H9 (cell line): ENCODE measurements around the gene CAMK1G. TPM values are rescaled to one million over a fixed set of nuclear protein-coding genes. Genes with fewer than 3 reads are reported as not detected.

ENCODE experiments used
- DNase-seq: peaks from one replicate; pipeline ENCODE4 v3.0.0-alpha.2; 2017
- H2AFZ ChIP-seq: one replicate; pipeline ENCODE4 v1.6.1; 2013; ENCODE audit warnings: mild to moderate bottlenecking, low read length, control low read depth, moderate library complexity
- H2AK5ac ChIP-seq: 2 replicates; pipeline ENCODE4 v1.6.1; 2013; ENCODE audit warnings: low read length, control low read depth, mixed read lengths; ENCODE audit not compliant: insufficient read length
- H2BK120ac ChIP-seq: one replicate; pipeline ENCODE4 v1.6.1; 2013; ENCODE audit warnings: low read depth, mild to moderate bottlenecking, low read length, control low read depth, inconsistent platforms; ENCODE audit not compliant: poor library complexity, severe bottlenecking
- H2BK12ac ChIP-seq: 2 replicates; pipeline ENCODE4 v1.6.1; 2013; ENCODE audit warnings: low read length, control low read depth, mixed read lengths, low read depth; ENCODE audit not compliant: insufficient read length
- H2BK15ac ChIP-seq: 2 replicates; pipeline ENCODE4 v1.6.1; 2013; ENCODE audit warnings: low read depth, low read length, control low read depth
- H2BK20ac ChIP-seq: one replicate; pipeline ENCODE4 v1.6.1; 2013; ENCODE audit warnings: low read depth, mild to moderate bottlenecking, low read length, control low read depth, inconsistent platforms; ENCODE audit not compliant: poor library complexity, severe bottlenecking
- H2BK5ac ChIP-seq: 2 replicates; pipeline ENCODE4 v1.6.1; 2013; ENCODE audit warnings: low read length, control low read depth, mixed read lengths; ENCODE audit not compliant: insufficient read length
- H3K14ac ChIP-seq: 2 replicates; pipeline ENCODE4 v1.6.1; 2013; ENCODE audit warnings: low read length, control low read depth; ENCODE audit not compliant: insufficient read depth
- H3K18ac ChIP-seq: 2 replicates; pipeline ENCODE4 v1.6.1; 2013; ENCODE audit warnings: low read depth, mild to moderate bottlenecking, mixed read lengths, low read length, control low read depth; ENCODE audit not compliant: insufficient read length
- H3K23ac ChIP-seq: 2 replicates; pipeline ENCODE4 v1.6.1; 2013; ENCODE audit warnings: low read length, control low read depth, mixed read lengths, low read depth; ENCODE audit not compliant: insufficient read length
- H3K23me2 ChIP-seq: 2 replicates; pipeline ENCODE4 v1.6.1; 2013; ENCODE audit warnings: low read depth, mild to moderate bottlenecking, mixed read lengths, low read length, control low read depth; ENCODE audit not compliant: insufficient read length, poor library complexity, severe bottlenecking
- H3K27ac ChIP-seq: 2 replicates; pipeline ENCODE4 v1.5.1; 2013; ENCODE audit warnings: low read length, control low read depth, mixed read lengths, low read depth; ENCODE audit not compliant: insufficient read length
- H3K27me3 ChIP-seq: 2 replicates; pipeline ENCODE4 v1.6.1; 2013; ENCODE audit warnings: low read length, control low read depth, inconsistent platforms; ENCODE audit not compliant: insufficient read depth
- H3K4ac ChIP-seq: 2 replicates; pipeline ENCODE4 v1.6.1; 2013; ENCODE audit warnings: low read depth, mild to moderate bottlenecking, control low read depth, inconsistent platforms, low read length, moderate library complexity
- H3K4me1 ChIP-seq: 2 replicates; pipeline ENCODE4 v1.6.1; 2013; ENCODE audit warnings: low read length, control low read depth, inconsistent platforms; ENCODE audit not compliant: insufficient read depth
- H3K4me2 ChIP-seq: 2 replicates; pipeline ENCODE4 v1.6.1; 2013; ENCODE audit warnings: low read length, control low read depth, mixed read lengths; ENCODE audit not compliant: insufficient read length, insufficient read depth
- H3K56ac ChIP-seq: 2 replicates; pipeline ENCODE4 v1.6.1; 2013; ENCODE audit warnings: low read depth, mild to moderate bottlenecking, mixed read lengths, low read length, control low read depth; ENCODE audit not compliant: insufficient read length
- H3K79me1 ChIP-seq: 2 replicates; pipeline ENCODE4 v1.6.1; 2013; ENCODE audit warnings: low read depth, mild to moderate bottlenecking, moderate library complexity, low read length, control low read depth, inconsistent platforms; ENCODE audit not compliant: insufficient read depth, poor library complexity, severe bottlenecking
- H3K79me2 ChIP-seq: 2 replicates; pipeline ENCODE4 v1.6.1; 2013; ENCODE audit warnings: low read length, control low read depth, inconsistent platforms; ENCODE audit not compliant: insufficient read depth
- H3K9ac ChIP-seq: 2 replicates; pipeline ENCODE4 v1.6.1; 2013; ENCODE audit warnings: low read length, control low read depth, mixed read lengths; ENCODE audit not compliant: insufficient read length; ENCODE audit errors: extremely low read depth
- H3K9me3 ChIP-seq: one replicate; pipeline ENCODE4 v1.6.1; 2013; ENCODE audit warnings: low read depth, low read length, inconsistent platforms; ENCODE audit not compliant: control insufficient read depth
- H3T11ph ChIP-seq: one replicate; pipeline ENCODE4 v1.6.1; 2013; ENCODE audit warnings: mild to moderate bottlenecking, low read length, control low read depth, inconsistent platforms
- H4K20me1 ChIP-seq: one replicate; pipeline ENCODE4 v1.6.1; 2013; ENCODE audit not compliant: control insufficient read depth, insufficient read length, insufficient read depth
- H4K5ac ChIP-seq: 2 replicates; pipeline ENCODE4 v1.6.1; 2013; ENCODE audit warnings: low read depth, mild to moderate bottlenecking, mixed read lengths, low read length, control low read depth; ENCODE audit not compliant: insufficient read length
- H4K8ac ChIP-seq: replicated peaks from 2 replicates; pipeline ENCODE4 v1.6.1; 2013; ENCODE audit warnings: low read length, control low read depth, mixed read lengths, low read depth; ENCODE audit not compliant: insufficient read length
- H4K91ac ChIP-seq: 2 replicates; pipeline ENCODE4 v1.6.1; 2013; ENCODE audit warnings: low read depth, mild to moderate bottlenecking, moderate library complexity, mixed read lengths, low read length, control low read depth; ENCODE audit not compliant: insufficient read length
- H3K27ac Mint-ChIP-seq, 3 experiments: 2 replicates in 2 of 3; 3 replicates in 1 of 3; pipeline ENCODE4 v1.8.0; 2020 to 2021; ENCODE audit warnings: mixed read lengths in 3 of 3, mild to moderate bottlenecking in 1 of 3, moderate library complexity in 1 of 3
- H3K27me3 Mint-ChIP-seq: 2 replicates; pipeline ENCODE4 v1.8.0; 2021; ENCODE audit warnings: low read depth, mild to moderate bottlenecking, moderate library complexity, mixed read lengths
- H3K36me3 Mint-ChIP-seq, 3 experiments: 2 replicates in 2 of 3; 3 replicates in 1 of 3; pipeline ENCODE4 v1.8.0; 2020 to 2021; ENCODE audit warnings: low read depth in 3 of 3, mixed read lengths in 3 of 3; ENCODE audit not compliant: insufficient read depth in 1 of 3
- H3K4me1 Mint-ChIP-seq, 2 experiments: 2 replicates each; pipeline ENCODE4 v1.8.0; 2020; ENCODE audit warnings: mixed read lengths in 2 of 2
- H3K4me3 Mint-ChIP-seq, 2 experiments: 2 replicates in 1 of 2; 3 replicates in 1 of 2; pipeline ENCODE4 v1.8.0; 2020 to 2021; ENCODE audit warnings: mild to moderate bottlenecking in 2 of 2, mixed read lengths in 2 of 2, moderate library complexity in 1 of 2
- H3K9me3 Mint-ChIP-seq, 2 experiments: 2 replicates in 1 of 2; 3 replicates in 1 of 2; pipeline ENCODE4 v1.8.0; 2020; ENCODE audit warnings: mild to moderate bottlenecking in 2 of 2, mixed read lengths in 2 of 2, moderate library complexity in 1 of 2
- WGBS: extraction: QIAGEN DNeasy Blood & Tissue Kit; methylation state at CpG from one replicate; pipeline ENCODE4 v1.1.7; 2013; ENCODE audit warnings: missing lambda C conversion rate, low lambda C conversion rate, mixed read lengths; ENCODE audit not compliant: insufficient read length; ENCODE audit errors: extremely low coverage; 5-methylcytosine and 5-hydroxymethylcytosine counted together
- total RNA-seq: library from RNA; stranded (reverse); gene quantifications from 2 replicates; pipeline ENCODE4 v1.2.1, GENCODE V29; 2021
- TF ChIP-seq, protein P1 (sequence below): fragments of 200-600 bp; sonication (generic); conservative IDR thresholded peaks from 3 replicates; pipeline ENCODE4 v1.8.0; 2021; ENCODE audit warnings: antibody characterized with exemption, mild to moderate bottlenecking

The CAMK1G gene
- total RNA-seq, 1 experiment from 2014 or later: 0.28 TPM

- H3K27me3 Mint-ChIP-seq: peaks cover 8% of the 10 kb centered on the region
- no peak overlapping the region for H2AFZ ChIP-seq
- no peak overlapping the region for H3K27ac Mint-ChIP-seq
- no peak overlapping the region; the same call in 1 of the 2 replicates for H3K14ac ChIP-seq
- no peak overlapping the region for H2AK5ac ChIP-seq
- TF ChIP-seq, protein P1, sequence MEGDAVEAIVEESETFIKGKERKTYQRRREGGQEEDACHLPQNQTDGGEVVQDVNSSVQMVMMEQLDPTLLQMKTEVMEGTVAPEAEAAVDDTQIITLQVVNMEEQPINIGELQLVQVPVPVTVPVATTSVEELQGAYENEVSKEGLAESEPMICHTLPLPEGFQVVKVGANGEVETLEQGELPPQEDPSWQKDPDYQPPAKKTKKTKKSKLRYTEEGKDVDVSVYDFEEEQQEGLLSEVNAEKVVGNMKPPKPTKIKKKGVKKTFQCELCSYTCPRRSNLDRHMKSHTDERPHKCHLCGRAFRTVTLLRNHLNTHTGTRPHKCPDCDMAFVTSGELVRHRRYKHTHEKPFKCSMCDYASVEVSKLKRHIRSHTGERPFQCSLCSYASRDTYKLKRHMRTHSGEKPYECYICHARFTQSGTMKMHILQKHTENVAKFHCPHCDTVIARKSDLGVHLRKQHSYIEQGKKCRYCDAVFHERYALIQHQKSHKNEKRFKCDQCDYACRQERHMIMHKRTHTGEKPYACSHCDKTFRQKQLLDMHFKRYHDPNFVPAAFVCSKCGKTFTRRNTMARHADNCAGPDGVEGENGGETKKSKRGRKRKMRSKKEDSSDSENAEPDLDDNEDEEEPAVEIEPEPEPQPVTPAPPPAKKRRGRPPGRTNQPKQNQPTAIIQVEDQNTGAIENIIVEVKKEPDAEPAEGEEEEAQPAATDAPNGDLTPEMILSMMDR: no peak
- H4K91ac ChIP-seq: no peak overlapping the region
- H3K23me2 ChIP-seq: no peaks in the 10 kb centered on the region
- H3K27me3 ChIP-seq: no peaks in the 10 kb centered on the region
- H3K79me2 ChIP-seq: no peaks in the 10 kb centered on the region
- no peak overlapping the region for H3K4me3 Mint-ChIP-seq
- no peaks in the 10 kb centered on the region for H3K79me1 ChIP-seq
- H4K5ac ChIP-seq: no peak overlapping the region
- H3K4me1 ChIP-seq: no peaks in the 10 kb centered on the region; the same call in 1 of the 2 replicates
- H3K23ac ChIP-seq: no peak overlapping the region
- no peaks in the 10 kb centered on the region; a peak in 1 of 5 replicates for H3K9me3 Mint-ChIP-seq
- no peak overlapping the region for H3T11ph ChIP-seq
- no peak overlapping the region for H2BK12ac ChIP-seq
- no peak overlapping the region for H2BK15ac ChIP-seq
- no peaks in the 10 kb centered on the region; a peak in 2 of 7 replicates for H3K36me3 Mint-ChIP-seq
- no peak overlapping the region for H3K56ac ChIP-seq
- no CpG with 5 or more reads among the region's 7 CpGs for WGBS
- no peak overlapping the region for H3K27ac ChIP-seq
- H3K4me1 Mint-ChIP-seq: peaks cover 10% of the 10 kb centered on the region in 2 experiments
- no peak overlapping the region for H2BK20ac ChIP-seq
- H4K8ac ChIP-seq: no peak overlapping the region
- no peak overlapping the region for H3K18ac ChIP-seq
- no peak overlapping the region for H2BK5ac ChIP-seq
- H3K4ac ChIP-seq: no peak overlapping the region
- H3K4me2 ChIP-seq: no peak overlapping the region
- H2BK120ac ChIP-seq: no peak overlapping the region
- H3K9ac ChIP-seq: no peak overlapping the region
- H4K20me1 ChIP-seq: no peaks in the 10 kb centered on the region
- no peak for DNase-seq
- no peaks in the 10 kb centered on the region for H3K9me3 ChIP-seq
Observed at GRCh38 chr1:209619696-209620486, 36.4 kb downstream of the CAMK1G start.
